ENCODE data around the gene NRARP.

- no peak for TF ChIP-seq CTCF (IDR thresholded peaks at IDR 0.05)
- TF ChIP-seq EZH2 (IDR thresholded peaks at IDR 0.05; ENCODE audit: borderline replicate concordance, insufficient read depth, low read depth, low read length, poor library complexity, severe bottlenecking) = no peak
These were observed 2.1 kb downstream of the NRARP start for GRCh38 chr9:137299938-137300337.
